SU-DHL-6 (cell line): Measurements from ENCODE around the gene ZMPSTE24.

Experiments used
- CTCF ChIP-seq: fragments of 200-600 bp; sonication (generic); IDR thresholded peaks from one replicate; pipeline ENCODE4 v1.5.1; 2017; ENCODE audit warnings: antibody characterized with exemption, mild to moderate bottlenecking, low read length, moderate library complexity; ENCODE audit not compliant: insufficient read depth, poor library complexity, severe bottlenecking
- EZH2phosphoT487 ChIP-seq: fragments of 200-600 bp; sonication (generic), shearing (Covaris generic); conservative IDR thresholded peaks from 2 replicates; pipeline ENCODE4 v1.6.1; 2018; ENCODE audit warnings: mild to moderate bottlenecking, antibody characterized with exemption, low read length, moderate library complexity, mixed read lengths

GRCh38 chr1:40240390-40240789 is 17.6 kb upstream of the ZMPSTE24 start:
- TF ChIP-seq CTCF, result no peak
- TF ChIP-seq EZH2phosphoT487, result no peak
